GM19099 (cell line): ENCODE data around the gene ENOX1.

Source experiments
- POLR2A ChIP-seq: IDR thresholded peaks from 3 replicates; pipeline ENCODE4 v1.6.1; 2011; ENCODE audit warnings: low read depth; ENCODE audit not compliant: insufficient read length; ENCODE audit errors: extremely low read depth

ENOX1 gene

DNA sequence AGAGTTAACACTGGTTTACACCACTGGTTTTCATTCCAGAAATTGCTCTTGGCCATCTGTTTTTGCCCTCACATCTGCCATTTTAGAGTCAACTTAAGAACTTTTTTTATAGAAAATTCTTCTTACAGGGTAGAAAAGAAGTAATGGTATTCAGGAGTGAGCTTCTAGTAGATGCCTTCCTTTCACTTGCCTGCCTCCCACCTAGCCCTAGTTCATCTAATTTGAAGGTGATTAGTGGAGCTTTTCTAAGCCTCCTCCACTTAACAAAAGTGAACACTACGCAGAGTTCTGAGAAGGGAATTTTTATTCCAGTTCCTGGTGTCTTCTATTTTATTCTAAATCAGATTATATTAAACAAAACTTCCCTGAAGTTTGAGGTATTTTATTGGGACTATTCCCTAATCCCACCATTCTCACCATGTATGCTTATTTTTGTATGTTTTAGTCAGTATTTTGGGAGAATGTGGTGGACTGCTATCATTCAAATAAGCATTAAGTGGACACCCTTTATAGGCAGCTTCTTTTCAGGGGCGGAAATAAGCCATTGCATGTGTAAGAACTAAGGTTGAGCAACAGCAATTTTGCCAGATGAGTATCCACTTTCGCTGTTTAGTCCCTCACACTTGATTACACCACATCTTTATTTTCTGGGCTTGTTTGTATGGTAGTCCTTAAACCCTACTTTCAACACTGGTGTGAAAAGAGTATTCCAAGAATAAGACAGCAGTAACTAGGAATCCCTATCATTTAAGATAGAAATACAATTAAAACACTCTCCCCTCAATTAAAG is 156.9 kb downstream of the ENOX1 start:
- TF ChIP-seq POLR2A: no peak

DNA sequence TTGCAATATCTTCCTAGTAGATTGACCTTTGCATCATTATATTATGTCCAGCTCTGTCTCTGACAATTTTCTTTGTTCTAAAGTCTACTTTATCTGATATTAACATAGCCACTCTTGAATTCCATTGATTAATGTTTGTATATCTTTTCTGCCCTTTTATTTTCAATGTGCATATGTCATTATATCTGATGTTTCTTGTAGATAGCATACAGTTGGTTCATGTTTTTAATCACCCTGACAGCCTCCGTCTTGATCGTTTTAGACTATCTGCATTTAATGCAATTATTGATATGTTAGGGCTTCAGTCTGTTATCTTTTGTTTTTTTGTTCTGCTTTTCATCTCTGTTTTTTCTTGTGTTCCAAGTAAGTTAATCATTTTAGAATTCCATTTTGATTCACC is 159.8 kb downstream of the ENOX1 start:
- no peak for TF ChIP-seq POLR2A

DNA sequence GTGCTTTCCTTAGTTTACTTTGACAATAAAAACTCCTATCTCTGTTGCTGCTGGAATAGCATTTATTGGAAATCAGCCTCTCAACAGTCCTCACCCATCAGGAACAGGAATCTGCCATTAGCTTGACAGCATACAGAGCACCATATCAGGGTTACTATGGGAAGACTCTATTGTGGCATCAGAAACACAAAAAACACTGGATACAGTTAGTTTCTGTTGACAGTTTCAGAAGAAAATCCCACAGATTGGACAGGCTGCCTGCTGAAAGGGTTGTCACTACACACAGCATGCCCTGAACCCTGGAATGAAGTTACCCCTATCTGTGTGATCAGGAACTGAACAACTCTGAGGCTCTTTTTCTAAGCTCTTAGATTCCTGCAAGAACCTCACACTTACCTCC is 172.7 kb downstream of the ENOX1 start:
- TF ChIP-seq POLR2A: no peak

DNA sequence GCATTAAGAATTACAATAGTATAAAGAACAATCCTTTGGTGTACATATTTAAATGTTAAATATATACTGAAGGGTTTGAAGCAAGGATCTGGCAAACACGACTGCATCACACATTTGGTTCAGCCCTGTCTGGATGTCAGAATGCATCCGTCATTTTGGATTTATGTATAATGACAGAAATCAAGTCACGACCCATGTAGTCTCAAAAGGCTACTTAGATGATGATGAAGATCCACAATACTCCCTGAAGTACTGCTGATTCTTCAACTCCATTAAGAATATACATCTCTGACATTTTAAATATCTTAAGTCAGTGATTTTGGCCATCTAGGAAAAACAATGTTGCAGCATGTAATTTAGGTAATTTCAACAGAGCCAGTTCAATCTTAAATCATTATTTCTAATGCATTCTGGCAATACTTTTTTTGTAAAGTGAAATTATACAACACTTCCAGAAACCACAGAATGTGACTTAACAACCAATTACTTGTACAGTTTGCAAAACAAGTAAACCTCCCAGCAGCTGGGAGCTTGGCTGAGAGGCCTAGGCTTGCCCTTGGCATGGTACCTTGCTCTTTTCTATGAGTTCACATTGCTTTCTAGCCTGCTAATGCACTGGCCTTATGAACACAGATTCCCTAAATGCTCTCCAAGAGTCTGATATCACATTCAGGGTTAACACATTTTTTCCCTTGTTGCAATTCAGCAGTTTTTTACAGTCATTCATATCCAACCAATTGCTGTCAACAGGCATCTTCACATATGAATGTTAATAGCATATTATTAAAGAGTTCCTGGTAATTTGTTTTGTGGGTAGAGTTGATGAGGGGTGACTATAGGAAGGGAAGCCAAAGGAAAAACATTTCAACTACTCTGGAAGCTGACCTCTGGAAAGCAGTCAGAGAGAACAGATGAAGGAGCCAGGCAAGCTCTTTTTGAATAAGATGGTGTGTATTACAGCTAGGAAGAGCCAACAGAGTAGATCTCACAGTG is 175.2 kb downstream of the ENOX1 start:
- no peak for TF ChIP-seq POLR2A

DNA sequence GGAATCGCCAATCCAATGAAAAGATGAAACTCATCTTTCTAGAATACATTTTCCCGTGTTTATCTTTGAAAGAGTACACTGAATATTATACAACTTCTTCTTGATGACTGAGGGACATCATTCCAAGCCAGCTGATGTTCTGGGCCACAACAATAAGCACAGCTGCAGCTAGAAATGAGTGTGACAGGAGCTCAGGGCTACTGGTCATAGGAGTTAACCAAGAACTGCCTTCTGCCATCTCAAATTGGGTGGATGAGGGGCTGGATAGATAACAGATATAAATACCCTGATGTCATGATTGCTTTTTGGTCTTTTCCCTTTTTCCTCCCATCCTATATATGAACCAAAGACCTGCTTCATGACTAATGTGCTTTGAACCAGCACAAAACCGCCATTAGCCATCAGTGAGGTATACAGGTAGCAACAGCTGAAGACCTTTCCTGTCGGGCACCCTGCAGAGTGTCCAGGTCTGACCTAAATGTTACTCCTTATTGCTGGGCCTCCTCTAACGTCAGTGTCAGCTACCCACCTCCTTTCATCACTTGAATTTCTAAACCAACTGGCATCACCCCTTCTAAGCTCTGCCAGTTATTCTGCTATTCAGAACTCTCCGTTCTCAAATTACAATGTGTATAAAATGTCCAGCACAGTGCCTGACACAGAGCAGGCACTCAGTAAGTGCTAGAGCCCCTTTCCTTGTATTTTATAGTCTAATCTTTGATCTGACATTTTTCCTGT is 178.2 kb downstream of the ENOX1 start:
- TF ChIP-seq POLR2A: no peak

DNA sequence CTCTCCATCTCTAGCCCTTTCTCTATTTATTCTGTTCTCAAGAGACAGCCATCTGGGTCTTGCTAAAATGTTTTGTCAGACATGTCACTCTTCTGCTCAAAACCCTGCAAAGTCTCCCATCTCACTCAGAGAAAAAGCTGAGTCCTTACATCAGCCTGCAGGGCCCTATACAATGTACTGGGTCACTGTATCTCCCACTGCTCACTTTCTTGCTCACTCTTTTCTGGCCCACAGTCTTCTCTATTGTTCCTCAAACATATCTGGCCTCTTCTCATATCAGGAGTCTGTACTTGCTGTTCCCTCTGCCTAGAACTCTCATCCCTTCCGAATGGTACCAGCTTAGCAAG is 189.2 kb downstream of the ENOX1 start:
- TF ChIP-seq POLR2A: no peak

DNA sequence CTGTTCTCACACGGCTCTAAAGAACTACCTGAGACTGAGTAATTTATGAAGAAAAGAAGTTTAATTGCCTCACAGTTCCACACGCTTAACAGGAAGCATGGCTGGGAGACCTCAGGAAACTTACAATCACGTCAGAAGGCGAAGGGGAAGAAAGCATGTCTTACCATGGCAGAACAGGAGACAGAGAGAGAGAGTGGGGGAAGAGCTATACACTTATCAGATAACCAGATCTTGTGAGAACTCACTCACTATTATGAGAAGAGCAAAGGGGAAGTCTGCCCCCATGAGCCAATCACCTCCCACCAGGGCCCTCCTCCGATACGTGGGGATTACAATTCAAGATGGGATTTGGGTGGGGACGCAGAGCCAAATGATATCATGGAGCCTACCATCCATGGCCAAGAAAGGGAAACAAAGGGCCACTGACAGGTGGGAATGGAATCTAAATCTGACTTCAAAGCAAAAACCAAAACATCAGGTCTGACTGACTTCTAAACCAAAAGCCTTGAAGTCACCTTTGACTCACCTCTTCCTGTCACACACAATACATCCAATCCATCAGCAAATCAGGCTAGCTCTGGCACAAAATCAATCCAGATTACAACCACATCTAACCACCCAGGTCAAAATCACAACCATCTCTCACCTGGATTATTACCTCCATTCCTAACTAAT is 189.7 kb downstream of the ENOX1 start:
- no peak for TF ChIP-seq POLR2A

DNA sequence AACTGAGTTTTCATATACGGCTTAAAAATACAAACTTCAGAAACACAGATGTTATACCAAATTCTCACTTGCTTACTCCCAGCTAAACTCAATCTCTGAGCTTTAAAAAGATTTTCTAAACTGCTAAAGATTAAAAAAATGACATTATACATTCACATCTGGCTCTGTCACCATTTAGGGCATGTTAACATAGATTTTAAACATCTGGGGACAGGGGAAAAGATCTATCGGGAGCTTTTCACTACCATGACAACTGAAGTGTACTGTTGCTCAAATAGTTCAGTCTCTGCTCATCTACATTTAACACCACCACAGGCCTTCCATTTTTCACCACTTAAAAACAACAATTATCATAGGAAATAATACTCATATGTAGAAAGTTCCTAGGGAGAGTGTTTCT is 190.8 kb downstream of the ENOX1 start:
- TF ChIP-seq POLR2A: no peak

DNA sequence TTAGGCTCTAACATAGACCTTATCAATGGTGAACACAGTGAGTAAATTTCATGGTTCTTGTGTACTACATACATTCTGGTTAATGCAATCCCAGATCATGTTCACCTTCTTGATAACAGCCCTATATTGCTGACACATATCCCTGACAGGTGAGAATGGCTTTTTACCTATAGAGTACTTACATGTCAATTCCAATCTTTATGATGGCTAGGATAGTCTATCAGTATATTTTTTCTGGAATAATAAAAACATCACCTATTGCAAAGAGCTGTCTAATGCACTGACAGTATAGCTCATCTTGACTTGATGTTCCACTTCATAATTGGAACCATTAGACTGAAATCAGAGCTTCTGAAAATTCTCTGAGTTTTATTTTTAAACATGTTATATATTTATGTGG is 199.4 kb downstream of the ENOX1 start:
- TF ChIP-seq POLR2A: no peak

DNA sequence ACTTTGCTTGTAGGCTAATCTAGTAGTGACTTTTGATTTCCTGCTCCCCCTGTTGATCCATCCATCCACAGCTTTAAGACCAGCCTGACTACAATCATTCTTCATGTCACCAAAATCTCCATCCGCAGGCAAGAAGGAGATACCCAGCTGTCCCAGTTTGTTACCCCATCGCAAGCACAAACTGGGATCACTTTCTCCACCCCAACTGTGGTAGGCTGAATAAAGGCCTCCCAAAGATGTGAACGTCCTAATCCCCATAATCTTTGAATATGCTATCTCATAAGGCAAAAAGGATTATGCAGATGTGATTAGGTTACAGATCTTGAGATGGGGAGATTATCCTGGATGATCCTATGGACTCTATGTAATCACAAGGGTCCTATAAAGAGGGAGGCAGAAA is 202.0 kb downstream of the ENOX1 start:
- TF ChIP-seq POLR2A: no peak

DNA sequence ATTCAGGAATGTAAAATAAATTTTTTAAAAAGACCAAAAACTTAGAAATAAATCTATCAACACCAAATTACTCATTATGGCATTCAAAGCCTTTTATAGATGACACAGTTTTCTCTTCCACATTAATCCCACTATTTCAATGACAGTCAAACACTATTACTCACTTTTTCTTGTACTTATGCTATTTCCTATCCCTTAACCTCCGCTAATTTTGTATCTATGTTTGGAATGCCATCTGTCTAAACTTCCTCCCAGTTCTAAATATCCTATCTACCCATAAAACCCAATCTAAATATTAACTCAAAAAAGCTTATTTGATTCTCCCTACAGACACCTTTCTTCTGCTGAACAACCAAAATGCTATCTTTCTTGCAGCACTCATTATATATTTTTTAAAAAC is 203.5 kb downstream of the ENOX1 start:
- TF ChIP-seq POLR2A: no peak

DNA sequence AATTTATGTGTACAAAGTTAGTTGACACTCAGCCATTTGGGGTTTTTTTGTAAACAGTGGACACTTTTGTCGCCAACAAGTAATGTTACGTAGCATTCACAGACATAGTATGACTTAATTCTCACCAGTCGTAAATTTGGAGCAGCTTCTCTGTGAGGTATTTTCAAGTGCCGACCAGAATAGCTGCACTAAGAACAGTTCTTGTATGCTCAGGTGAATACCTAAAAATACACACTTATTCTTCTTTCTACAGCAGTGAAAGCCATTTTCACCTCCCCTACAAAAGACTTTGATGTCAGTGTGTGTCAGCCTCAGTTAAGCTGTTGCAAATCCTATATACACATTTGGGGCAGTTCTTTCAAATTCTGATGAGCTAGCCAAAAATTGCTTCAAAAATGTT is 206.5 kb downstream of the ENOX1 start:
- no peak for TF ChIP-seq POLR2A

DNA sequence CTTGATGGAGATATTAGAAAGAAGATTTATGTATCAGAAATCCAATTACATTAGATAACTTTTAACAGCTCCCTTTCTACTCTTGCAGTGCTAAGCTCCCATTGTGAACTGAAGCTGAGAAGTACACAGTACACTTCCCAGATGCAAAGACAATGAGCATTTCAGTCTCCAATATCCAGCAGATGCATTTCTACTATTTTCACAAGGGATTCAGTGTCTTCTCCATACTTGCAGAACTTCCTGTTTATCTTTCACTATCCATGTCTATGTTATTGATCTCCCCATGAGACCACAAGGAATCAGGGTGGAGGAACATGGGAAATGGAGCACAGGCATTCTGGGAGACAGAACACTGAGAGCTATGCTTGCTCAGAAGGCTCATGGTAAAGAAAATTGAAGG is 207.5 kb downstream of the ENOX1 start:
- no peak for TF ChIP-seq POLR2A

DNA sequence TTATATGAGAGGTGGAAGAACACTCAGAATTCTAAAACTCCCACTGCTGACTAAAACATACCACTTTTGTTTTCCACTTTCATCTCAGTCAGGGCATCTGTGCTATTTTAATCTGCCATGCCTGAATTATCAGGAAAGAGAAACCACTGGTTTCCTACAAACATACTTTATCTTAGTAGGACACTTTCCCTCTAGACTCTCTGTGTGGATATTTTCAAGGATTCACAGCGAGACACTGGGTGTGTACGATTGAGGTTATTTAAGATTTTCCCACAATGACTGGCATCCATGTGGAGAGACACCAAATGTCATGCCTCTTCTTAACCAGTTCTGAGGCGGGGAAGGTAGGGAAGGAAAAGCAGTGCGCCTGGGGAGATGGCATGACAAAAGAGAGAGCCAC is 212.2 kb downstream of the ENOX1 start:
- TF ChIP-seq POLR2A: no peak
